PFSK-1 (cell line): ENCODE results near the gene LIF.

Experiments used
- FOXP2 ChIP-seq: optimal IDR thresholded peaks from 2 replicates; pipeline ENCODE3; 2011; ENCODE audit warnings: borderline replicate concordance, control low read depth, inconsistent platforms; ENCODE audit not compliant: insufficient read depth; ENCODE audit errors: extremely low read length, extremely low read depth
- POLR2AphosphoS5 ChIP-seq: IDR thresholded peaks from 2 replicates; pipeline ENCODE4 v1.6.1; 2012; ENCODE audit warnings: low read depth, mild to moderate bottlenecking, control low read depth, low read length, moderate library complexity
- SIN3A ChIP-seq: IDR thresholded peaks from 2 replicates; pipeline ENCODE4 v1.6.1; 2012; ENCODE audit warnings: mild to moderate bottlenecking, low read length, moderate library complexity, borderline replicate concordance; ENCODE audit not compliant: insufficient read depth
- TF ChIP-seq, protein P1 (sequence below), 2 experiments: IDR thresholded peaks; 2 replicates each; pipeline versions ENCODE4 v1.6.1 to v1.8.0; 2011 to 2012; ENCODE audit warnings: low read depth in 2 of 2, low read length in 2 of 2, control low read depth in 1 of 2, inconsistent platforms in 1 of 2, mild to moderate bottlenecking in 1 of 2, moderate library complexity in 1 of 2; ENCODE audit not compliant: insufficient read depth in 1 of 2

DNA sequence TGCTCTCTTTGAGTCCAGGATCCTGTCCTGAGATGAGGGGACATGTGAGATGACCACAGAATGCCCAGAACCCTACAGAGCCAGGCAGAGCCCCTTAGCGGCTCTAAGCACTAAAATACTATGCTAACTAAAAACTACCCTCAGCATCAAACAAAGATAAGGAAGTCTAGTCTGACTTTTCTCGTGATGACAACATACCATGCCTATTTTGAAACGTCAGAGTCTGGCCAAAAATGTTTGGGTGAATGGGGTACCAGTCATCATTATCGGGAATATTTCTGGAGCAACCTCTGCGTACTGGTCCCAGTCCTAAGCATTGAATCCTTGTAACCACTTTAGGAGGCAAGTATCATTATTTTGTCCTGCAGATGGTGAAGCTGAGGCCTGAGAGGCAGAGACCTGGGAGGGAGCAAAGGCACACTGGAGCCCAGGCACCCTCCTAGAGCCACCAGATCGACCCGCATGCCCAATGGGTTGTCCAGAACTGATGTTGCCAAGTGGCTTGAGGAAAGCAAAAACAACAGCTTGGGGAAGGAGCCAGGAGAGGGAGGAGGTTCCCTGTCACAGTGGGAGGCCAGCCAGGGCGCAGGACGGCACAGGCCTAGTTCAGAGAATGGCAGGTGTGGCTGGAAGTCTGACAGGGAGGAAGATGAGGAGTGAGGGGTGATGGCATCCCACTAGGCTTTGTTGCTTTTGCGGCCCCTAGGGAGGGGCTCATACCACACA, 27.3 kb upstream of the LIF start:
- TF ChIP-seq SIN3A (no peak), POLR2AphosphoS5 (no peak), FOXP2 (no peak)
- TF ChIP-seq, protein P1, sequence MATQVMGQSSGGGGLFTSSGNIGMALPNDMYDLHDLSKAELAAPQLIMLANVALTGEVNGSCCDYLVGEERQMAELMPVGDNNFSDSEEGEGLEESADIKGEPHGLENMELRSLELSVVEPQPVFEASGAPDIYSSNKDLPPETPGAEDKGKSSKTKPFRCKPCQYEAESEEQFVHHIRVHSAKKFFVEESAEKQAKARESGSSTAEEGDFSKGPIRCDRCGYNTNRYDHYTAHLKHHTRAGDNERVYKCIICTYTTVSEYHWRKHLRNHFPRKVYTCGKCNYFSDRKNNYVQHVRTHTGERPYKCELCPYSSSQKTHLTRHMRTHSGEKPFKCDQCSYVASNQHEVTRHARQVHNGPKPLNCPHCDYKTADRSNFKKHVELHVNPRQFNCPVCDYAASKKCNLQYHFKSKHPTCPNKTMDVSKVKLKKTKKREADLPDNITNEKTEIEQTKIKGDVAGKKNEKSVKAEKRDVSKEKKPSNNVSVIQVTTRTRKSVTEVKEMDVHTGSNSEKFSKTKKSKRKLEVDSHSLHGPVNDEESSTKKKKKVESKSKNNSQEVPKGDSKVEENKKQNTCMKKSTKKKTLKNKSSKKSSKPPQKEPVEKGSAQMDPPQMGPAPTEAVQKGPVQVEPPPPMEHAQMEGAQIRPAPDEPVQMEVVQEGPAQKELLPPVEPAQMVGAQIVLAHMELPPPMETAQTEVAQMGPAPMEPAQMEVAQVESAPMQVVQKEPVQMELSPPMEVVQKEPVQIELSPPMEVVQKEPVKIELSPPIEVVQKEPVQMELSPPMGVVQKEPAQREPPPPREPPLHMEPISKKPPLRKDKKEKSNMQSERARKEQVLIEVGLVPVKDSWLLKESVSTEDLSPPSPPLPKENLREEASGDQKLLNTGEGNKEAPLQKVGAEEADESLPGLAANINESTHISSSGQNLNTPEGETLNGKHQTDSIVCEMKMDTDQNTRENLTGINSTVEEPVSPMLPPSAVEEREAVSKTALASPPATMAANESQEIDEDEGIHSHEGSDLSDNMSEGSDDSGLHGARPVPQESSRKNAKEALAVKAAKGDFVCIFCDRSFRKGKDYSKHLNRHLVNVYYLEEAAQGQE (IDR thresholded peaks at IDR 0.05; ENCODE audit: insufficient read depth in 1 of 2, low read depth in 2 of 2, low read length in 2 of 2), result no peak
